ENCODE data around the gene FCHSD1.

Gene FCHSD1

DNA sequence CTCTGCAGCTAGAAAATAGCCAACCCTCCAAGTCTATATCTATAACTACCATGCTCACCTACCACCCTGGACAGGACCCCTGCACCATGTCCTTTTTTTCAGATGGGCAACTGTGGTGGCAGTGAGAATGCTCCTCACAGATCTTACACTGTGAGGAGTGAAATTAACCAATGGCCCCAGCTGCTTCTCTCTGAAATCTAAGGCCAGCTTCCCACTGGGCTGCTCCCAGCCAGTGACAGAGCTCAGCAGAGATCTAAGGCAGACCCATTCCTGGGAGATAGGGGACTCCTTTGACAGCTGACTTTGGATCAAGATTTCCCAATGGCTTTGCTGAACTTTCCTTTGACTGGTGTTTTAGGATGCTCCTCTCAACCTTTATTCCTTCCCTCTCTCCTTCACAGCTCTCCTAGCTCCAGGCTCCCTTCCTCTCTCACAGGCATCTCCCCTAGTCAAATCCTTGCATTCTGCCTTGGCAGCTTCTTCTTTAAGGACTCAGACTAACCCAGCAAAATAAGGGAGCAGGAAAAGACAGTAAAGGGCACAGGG is 32.5 kb upstream of the FCHSD1 start:
- Mint-ChIP-seq H3K36me3 (ENCODE audit: insufficient read depth) (peaks cover 5% of the 10 kb centered on the region), H3K27me3 (peaks cover 4% of the 10 kb centered on the region), H3K9me3 (no peaks in the 10 kb centered on the region), H3K4me1 (peaks cover 31% of the 10 kb centered on the region), H3K27ac (ENCODE audit: low read depth) (no peak overlapping the region), H3K4me3 (peak overlapping the region; percentile 18)
- DNase-seq (ENCODE audit: low spot score in 2 of 2) (no peak), ATAC-seq (replicated peaks; ENCODE audit: extremely low read depth, poor library complexity, severe bottlenecking) (no peak)

DNA sequence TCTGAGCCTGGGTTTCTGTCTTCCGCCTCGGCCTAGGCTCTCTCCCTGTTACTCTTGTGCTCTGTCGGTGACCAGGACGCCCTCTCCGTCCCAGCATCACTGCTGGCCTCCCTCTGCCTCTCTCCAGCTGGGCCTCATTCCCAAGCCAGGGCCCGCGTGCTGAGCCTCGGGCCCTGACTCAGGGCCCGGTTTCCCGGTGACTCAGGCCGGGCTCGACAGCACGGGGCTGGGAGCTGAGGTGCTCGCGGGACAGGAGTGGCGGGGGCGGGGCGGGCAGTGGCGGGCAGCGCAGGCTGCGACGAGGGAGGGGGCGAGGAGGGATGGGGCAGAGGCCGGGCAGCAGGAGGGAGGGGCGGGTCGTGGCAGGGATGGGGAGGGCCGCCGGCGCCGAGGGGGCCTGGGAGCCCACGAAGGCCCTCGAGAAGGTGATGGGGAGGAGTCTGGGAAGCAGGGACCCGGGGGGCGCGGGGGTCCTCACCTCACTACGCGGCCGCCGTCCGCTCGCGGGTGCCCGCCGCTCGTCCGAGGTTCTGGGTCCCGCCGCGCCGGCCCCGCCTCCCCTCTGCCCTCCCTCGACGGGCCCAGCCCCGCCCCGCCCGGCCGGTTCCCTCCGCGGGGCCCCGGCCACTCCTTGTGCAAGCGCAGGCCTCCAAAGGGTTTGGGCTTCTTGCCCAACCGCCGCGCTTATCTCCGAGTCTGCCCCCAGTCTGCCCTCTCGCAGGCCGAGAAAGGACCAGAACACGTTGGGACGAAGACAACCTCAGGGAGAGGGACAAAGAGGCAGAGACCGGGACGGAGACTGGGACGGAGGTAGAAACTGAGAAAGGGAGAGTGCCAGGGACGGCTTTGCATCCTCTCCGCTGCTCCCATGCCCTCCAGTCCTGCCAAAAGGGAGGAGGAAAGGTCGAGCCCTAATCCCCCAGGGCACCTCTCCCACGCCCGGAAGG is 30.8 kb upstream of the FCHSD1 start, which contains the start of gene ARAP3:
TSS of gene ARAP3 (minus strand) at position 536 of the 947 bp plus-strand sequence. CDS start 1,744 bp downstream, outside the sequence.
- ATAC-seq (replicated peaks; ENCODE audit: extremely low read depth, poor library complexity, severe bottlenecking) (peak; percentile 67), DNase-seq (ENCODE audit: low spot score in 2 of 2) (no peak)
- H3K4me1 Mint-ChIP-seq: peaks cover 31% of the 10 kb centered on the region
- H3K27me3 Mint-ChIP-seq: no peaks in the 10 kb centered on the region
- H3K36me3 Mint-ChIP-seq (ENCODE audit: insufficient read depth): peaks cover 5% of the 10 kb centered on the region
- no peaks in the 10 kb centered on the region for H3K9me3 Mint-ChIP-seq
- H3K4me3 Mint-ChIP-seq: peak within 1 kb of the TSS; percentile 67
- no peak within 1 kb of the TSS for H3K27ac Mint-ChIP-seq (ENCODE audit: low read depth)

DNA sequence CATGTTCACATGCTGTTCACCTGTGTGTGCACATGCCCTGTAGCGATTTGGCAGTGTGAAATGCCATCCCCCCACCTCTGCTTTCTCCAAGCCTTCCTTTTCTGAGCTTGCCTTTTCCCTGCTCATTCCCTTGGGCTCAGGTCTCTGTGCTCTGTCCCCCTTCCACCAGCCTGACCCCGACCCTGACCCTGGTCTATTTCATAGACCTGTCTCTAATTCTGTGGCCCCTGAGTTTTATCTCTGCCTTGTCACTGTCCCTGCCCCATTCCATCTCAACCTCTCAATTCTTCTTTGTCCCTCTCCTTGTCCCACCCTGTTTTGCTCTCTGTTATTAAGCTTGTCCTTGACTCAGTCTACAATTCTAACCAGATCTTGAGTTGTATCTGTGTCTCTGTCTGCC is 30.1 kb upstream of the FCHSD1 start:
- H3K27ac Mint-ChIP-seq (ENCODE audit: low read depth): no peak overlapping the region
- DNase-seq (ENCODE audit: low spot score in 2 of 2): no peak
- H3K9me3 Mint-ChIP-seq: no peaks in the 10 kb centered on the region
- peaks cover 5% of the 10 kb centered on the region for H3K36me3 Mint-ChIP-seq (ENCODE audit: insufficient read depth)
- H3K4me3 Mint-ChIP-seq: peak overlapping the region; percentile 55
- peaks cover 31% of the 10 kb centered on the region for H3K4me1 Mint-ChIP-seq
- no peaks in the 10 kb centered on the region for H3K27me3 Mint-ChIP-seq
- no peak for ATAC-seq (replicated peaks; ENCODE audit: extremely low read depth, poor library complexity, severe bottlenecking)

DNA sequence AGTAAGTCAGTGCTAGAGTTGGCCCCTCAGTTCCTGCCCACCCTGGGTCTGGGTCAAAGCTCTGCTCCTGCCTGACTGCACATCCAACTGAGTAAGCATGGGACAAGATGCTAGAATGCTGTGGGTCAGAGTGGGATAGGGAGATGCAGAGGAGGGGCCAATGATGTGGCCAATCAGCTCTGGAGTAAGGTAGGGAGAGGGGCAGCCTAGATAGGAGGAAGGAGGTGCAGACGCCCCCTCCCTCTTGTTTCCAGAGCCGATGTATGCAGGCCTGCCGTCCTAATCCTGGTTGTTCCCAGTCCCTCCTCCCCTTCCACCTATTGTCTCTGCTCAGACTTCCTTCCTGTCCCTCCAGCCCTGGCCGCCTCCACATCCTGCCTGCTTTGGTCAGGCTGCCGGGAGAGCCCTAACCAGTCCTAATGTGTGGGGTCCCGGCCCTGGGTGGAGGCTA is 29.6 kb upstream of the FCHSD1 start:
- Mint-ChIP-seq H3K27ac (ENCODE audit: low read depth) (no peak overlapping the region), H3K36me3 (ENCODE audit: insufficient read depth) (peaks cover 5% of the 10 kb centered on the region), H3K4me1 (peaks cover 31% of the 10 kb centered on the region), H3K27me3 (no peaks in the 10 kb centered on the region), H3K9me3 (no peaks in the 10 kb centered on the region), H3K4me3 (peak overlapping the region; percentile 55)
- DNase-seq (ENCODE audit: low spot score in 2 of 2): no peak
- no peak for ATAC-seq (replicated peaks; ENCODE audit: extremely low read depth, poor library complexity, severe bottlenecking)

DNA sequence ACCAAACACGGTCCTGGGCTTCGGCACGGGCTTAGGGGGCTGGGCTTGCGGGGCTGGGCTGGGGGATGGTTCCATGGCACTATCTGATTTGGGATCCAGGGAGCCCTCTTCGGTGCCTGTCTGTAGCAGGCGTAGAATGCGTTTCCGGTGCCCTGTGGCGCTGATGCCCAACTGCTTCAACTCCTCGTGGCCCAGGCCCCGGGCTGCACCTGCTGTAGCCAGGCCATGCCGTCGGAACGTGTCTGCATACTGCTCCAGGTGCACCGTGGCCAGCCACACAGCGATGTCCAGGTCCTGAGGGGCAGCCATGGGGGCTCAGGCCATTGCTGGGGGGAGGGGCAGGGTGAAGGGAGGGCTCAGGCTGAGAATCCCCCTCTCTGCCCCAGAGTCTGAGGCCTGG is 29.0 kb upstream of the FCHSD1 start:
- H3K27ac Mint-ChIP-seq (ENCODE audit: low read depth): no peak overlapping the region
- no peak for ATAC-seq (replicated peaks; ENCODE audit: extremely low read depth, poor library complexity, severe bottlenecking)
- H3K36me3 Mint-ChIP-seq (ENCODE audit: insufficient read depth): peaks cover 5% of the 10 kb centered on the region
- no peak for DNase-seq (ENCODE audit: low spot score in 2 of 2)
- H3K27me3 Mint-ChIP-seq: no peaks in the 10 kb centered on the region
- H3K9me3 Mint-ChIP-seq: no peaks in the 10 kb centered on the region
- no peak overlapping the region for H3K4me3 Mint-ChIP-seq
- H3K4me1 Mint-ChIP-seq: peaks cover 31% of the 10 kb centered on the region

DNA sequence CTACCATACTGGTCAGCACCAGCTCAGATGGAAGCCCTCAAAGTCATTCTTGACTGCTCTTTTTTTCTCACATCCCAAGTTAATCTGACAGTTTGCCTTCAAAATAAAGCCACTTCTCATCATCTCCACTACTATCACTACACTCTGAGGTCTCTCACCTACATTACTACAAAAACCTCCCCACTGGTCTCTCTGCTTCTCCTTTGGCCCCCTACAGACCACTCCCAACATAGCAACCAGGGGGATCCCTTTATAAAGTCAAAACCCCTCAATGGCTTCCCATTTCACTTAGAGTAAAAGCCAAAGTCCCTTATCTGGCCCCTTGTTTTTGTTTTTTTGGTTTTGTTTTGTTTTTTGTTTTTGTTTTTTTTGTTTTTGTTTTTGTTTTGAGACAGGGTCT is 26.2 kb upstream of the FCHSD1 start:
- Mint-ChIP-seq H3K4me1 (peaks cover 15% of the 10 kb centered on the region), H3K36me3 (ENCODE audit: insufficient read depth) (peaks cover 2% of the 10 kb centered on the region), H3K9me3 (no peaks in the 10 kb centered on the region), H3K27ac (ENCODE audit: low read depth) (no peak overlapping the region), H3K27me3 (no peaks in the 10 kb centered on the region), H3K4me3 (no peak overlapping the region)
- no peak for DNase-seq (ENCODE audit: low spot score in 2 of 2)
- ATAC-seq (replicated peaks; ENCODE audit: extremely low read depth, poor library complexity, severe bottlenecking): no peak

DNA sequence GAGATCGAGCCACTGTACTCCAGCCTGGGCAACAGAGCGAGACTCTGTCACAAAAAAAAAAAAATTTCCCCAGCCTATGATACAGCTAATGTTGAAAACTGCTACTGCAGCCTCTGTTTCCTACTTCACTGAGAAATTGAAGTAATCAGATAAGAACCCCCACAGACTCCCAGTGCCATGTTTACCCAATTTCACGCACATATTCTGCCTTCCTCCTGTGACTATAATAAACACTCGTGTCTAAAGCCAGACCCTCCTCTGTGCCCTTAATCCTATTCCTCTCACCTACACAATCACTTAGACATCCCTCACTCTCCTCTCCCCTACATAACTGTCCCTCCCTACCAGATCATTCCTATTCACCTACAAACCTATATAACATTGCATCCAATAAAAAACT is 24.5 kb upstream of the FCHSD1 start:
- Mint-ChIP-seq H3K9me3 (no peaks in the 10 kb centered on the region), H3K27me3 (no peaks in the 10 kb centered on the region)

DNA sequence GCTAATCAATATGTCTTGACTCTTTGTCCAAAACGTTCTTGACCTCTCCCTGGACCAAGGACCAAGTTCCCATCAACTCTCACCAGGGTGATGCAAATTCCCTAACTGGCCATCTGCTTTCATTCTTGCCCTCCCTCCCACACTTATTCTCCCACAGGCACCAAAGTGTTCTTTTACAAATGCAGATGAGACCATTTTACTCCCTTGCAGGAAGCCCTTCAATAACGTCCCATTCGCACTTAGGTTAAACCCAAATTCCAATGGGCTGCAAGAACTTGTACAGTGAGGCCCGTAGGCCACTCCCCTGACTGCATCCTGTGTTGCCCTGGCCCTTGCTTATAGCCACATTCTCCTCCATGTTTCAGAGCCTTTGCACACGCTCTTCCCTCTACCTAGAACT is 23.5 kb upstream of the FCHSD1 start:
- DNase-seq (ENCODE audit: low spot score in 2 of 2): no peak
- ATAC-seq (replicated peaks; ENCODE audit: extremely low read depth, poor library complexity, severe bottlenecking): no peak
- H3K36me3 Mint-ChIP-seq (ENCODE audit: insufficient read depth): no peaks in the 10 kb centered on the region
- no peaks in the 10 kb centered on the region for H3K9me3 Mint-ChIP-seq
- H3K4me1 Mint-ChIP-seq: no peaks in the 10 kb centered on the region
- H3K4me3 Mint-ChIP-seq: no peak overlapping the region
- H3K27me3 Mint-ChIP-seq: no peaks in the 10 kb centered on the region
- H3K27ac Mint-ChIP-seq (ENCODE audit: low read depth): no peak overlapping the region

More for the DNA sequence above, 24.5 kb upstream of the FCHSD1 start:
- DNase-seq (ENCODE audit: low spot score in 2 of 2): no peak
- ATAC-seq (replicated peaks; ENCODE audit: extremely low read depth, poor library complexity, severe bottlenecking): no peak
- H3K36me3 Mint-ChIP-seq (ENCODE audit: insufficient read depth): no peaks in the 10 kb centered on the region
- H3K4me1 Mint-ChIP-seq: peaks cover 1% of the 10 kb centered on the region
- H3K27ac Mint-ChIP-seq (ENCODE audit: low read depth): no peak overlapping the region
- no peak overlapping the region for H3K4me3 Mint-ChIP-seq

DNA sequence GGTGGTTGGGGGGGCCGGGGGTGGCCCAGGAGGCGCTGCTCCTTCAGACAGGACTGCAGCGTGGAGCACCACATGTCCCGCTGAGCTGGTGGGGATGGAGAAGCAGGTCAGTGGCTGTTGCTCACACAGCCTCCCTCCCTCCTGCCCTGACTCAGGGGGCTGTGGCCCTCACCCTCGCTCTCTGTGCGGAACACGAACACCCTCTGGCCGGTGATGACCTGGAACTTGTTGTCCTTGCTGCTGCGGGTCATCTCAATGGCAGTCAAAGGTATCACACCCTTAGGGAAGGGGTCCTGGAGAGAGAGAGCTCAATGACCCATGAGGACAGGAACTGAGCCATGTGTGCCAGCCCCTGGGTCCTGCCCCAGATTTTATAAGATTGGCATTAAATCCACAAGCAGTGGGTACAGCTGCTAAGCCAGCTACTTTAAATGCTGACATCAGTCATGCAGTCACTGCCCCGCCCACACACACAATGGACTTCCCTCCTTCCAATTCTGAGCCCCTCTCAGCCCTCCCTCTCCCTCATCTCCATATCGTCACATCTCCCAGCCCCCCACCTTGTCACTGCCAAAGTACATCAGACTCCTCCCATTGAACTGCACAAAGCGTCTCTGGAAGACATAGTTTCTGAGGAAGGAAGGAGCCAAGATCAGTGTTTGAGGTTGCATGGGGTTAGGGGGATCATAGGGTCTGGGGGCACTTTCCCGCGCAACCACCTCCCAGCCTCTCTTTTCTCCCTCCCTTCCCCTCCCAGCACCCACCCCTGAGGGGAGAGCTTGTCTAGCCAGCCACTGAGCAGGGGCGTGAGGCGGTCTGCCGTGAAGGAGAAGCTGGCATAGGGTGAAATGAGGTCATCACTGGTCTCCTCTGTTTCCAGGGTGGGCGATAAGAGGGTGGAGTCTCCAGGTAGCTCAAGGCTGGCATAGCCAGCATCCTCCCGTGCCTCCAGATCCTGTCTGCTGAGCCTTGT is 21.9 kb upstream of the FCHSD1 start:
- Mint-ChIP-seq H3K4me3 (no peak overlapping the region), H3K36me3 (ENCODE audit: insufficient read depth) (no peaks in the 10 kb centered on the region), H3K27me3 (no peaks in the 10 kb centered on the region), H3K27ac (ENCODE audit: low read depth) (no peak overlapping the region), H3K9me3 (no peaks in the 10 kb centered on the region), H3K4me1 (peaks cover 4% of the 10 kb centered on the region)
- DNase-seq (ENCODE audit: low spot score in 2 of 2) (no peak), ATAC-seq (replicated peaks; ENCODE audit: extremely low read depth, poor library complexity, severe bottlenecking) (no peak)

DNA sequence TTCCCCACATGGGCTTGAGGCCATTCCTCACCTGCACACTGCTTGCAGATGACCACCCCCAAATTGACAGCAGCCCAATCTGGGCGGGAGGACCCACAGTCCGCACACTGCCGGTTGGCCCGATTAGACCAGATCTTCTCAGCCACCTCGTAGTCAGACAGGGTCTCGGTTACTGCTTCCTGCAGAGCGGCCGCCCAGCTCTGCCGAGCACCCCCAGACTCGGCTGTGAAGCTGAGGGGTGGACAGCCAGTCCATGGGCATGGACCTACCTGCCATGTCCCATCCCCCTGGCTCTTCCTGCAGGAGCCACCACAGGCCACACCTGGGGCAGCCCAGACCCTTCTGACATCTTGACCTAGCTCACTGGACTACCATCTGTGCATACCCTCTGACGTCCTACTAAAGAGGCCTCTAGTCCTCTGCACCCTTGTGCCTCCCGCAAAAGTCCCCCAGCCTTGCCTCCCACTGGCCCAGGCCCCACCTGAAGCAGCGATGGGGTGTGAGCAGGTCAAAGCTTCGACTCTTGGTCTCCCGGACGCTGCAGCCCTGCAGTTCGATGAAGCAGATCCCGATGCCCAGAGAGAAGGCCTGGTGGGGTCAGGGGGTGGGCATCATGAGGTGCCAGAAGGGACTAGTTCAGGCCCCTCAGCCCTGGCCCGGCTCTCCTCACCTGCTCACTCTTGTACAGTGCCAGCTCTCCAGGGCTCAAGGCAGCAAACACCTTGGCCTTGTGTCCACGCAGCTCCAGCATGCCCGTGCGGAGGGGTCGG is 21.0 kb upstream of the FCHSD1 start:
- DNase-seq (ENCODE audit: low spot score in 2 of 2): no peak
- H3K27me3 Mint-ChIP-seq: no peaks in the 10 kb centered on the region
- H3K4me1 Mint-ChIP-seq: peaks cover 4% of the 10 kb centered on the region
- H3K36me3 Mint-ChIP-seq (ENCODE audit: insufficient read depth): no peaks in the 10 kb centered on the region
- no peaks in the 10 kb centered on the region for H3K9me3 Mint-ChIP-seq
- no peak overlapping the region for H3K4me3 Mint-ChIP-seq
- no peak overlapping the region for H3K27ac Mint-ChIP-seq (ENCODE audit: low read depth)
- ATAC-seq (replicated peaks; ENCODE audit: extremely low read depth, poor library complexity, severe bottlenecking): no peak

DNA sequence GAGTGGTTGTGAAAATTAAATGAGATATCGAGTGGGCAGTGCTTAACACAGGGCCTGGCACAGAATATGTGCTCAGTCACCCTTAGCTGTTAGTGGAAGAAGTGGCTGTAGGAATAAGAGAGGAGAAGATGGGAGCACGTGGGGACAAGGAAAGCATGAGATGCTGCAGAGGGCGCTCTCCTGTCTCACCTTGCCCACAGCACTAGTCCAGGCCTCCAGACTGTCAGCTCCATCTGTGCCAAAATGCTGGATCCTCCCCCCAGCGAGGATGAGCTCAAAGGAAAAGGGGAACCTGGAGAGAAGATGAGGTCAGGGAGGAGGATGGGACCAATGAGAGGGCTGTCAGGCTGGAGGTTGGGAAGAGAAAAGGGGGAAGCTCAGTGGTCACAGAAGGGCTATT is 18.3 kb upstream of the FCHSD1 start:
- Mint-ChIP-seq H3K36me3 (ENCODE audit: insufficient read depth) (no peaks in the 10 kb centered on the region), H3K4me1 (peaks cover 8% of the 10 kb centered on the region), H3K27ac (ENCODE audit: low read depth) (no peak overlapping the region)

More for the DNA sequence above, 18.3 kb upstream of the FCHSD1 start:
- no peak for ATAC-seq (replicated peaks; ENCODE audit: extremely low read depth, poor library complexity, severe bottlenecking)
- Mint-ChIP-seq H3K27me3 (no peaks in the 10 kb centered on the region), H3K4me3 (no peak overlapping the region), H3K9me3 (no peaks in the 10 kb centered on the region)
- DNase-seq (ENCODE audit: low spot score in 2 of 2): no peak

Measured in central memory CD8-positive, alpha-beta T cell (primary cell).